Mucosa of stomach (tissue), 1 donor: ENCODE measurements around the gene HLA-E.
"Not testable (repeated sequence)": the region's sequence is repeated elsewhere in the genome, so short reads cannot be mapped to it uniquely, and the experiment has no call there.

Source experiments
- H3K27me3 ChIP-seq: one replicate; pipeline ENCODE4 v1.7.0; 2013; ENCODE audit warnings: mild to moderate bottlenecking, low read length; ENCODE audit not compliant: control insufficient read depth, insufficient read depth
- H3K36me3 ChIP-seq: one replicate; pipeline ENCODE4 v1.7.0; 2013; ENCODE audit warnings: low read length; ENCODE audit not compliant: control insufficient read depth, insufficient read depth
- H3K4me1 ChIP-seq: one replicate; pipeline ENCODE4 v1.7.0; 2013; ENCODE audit warnings: mild to moderate bottlenecking, low read length; ENCODE audit not compliant: control insufficient read depth, insufficient read depth
- H3K4me3 ChIP-seq: one replicate; pipeline ENCODE4 v1.7.0; 2013; ENCODE audit warnings: low read length
- H3K9ac ChIP-seq: one replicate; pipeline ENCODE4 v1.7.0; 2013; ENCODE audit warnings: mild to moderate bottlenecking, low read length, moderate library complexity
- H3K9me3 ChIP-seq: one replicate; pipeline ENCODE4 v1.7.0; 2013; ENCODE audit warnings: mild to moderate bottlenecking, low read length, moderate library complexity; ENCODE audit not compliant: control insufficient read depth
- donor health status: Pancreatic carcinoma.

HLA-E gene

DNA sequence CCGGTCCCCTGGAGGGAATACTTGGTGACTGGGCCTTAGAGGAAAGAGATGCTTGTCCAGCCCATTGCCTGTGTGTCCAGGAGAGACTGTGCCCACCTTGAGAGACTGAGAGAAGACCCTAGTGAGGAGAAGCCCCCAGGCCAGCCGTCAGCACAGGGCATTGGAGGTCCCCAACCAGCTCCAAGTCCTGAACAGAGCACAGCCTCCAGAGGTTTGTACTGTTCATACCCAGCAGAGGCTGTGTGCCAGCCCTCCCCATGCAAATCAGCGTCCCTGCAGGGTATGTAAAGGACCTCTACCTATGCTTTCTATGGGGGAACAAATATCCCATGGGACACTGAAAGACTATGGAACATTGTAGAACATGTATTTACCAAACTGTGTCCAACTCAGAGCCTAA lies 8.4 kb downstream of the HLA-E start:
- H3K4me3 ChIP-seq = no peak overlapping the region
- H3K36me3 ChIP-seq = peaks cover 2% of the 10 kb centered on the region
- H3K4me1 ChIP-seq = peaks cover 11% of the 10 kb centered on the region
- H3K9ac ChIP-seq = no peak overlapping the region
- H3K27me3 ChIP-seq = no peaks in the 10 kb centered on the region
- no peaks in the 10 kb centered on the region for H3K9me3 ChIP-seq

GRCh38 chr6:30498705-30499104 lies 9.4 kb downstream of the HLA-E start:
- H3K4me1 ChIP-seq, H3K27me3 ChIP-seq, H3K9ac ChIP-seq, H3K4me3 ChIP-seq, H3K9me3 ChIP-seq, H3K36me3 ChIP-seq: not testable (repeated sequence)

DNA sequence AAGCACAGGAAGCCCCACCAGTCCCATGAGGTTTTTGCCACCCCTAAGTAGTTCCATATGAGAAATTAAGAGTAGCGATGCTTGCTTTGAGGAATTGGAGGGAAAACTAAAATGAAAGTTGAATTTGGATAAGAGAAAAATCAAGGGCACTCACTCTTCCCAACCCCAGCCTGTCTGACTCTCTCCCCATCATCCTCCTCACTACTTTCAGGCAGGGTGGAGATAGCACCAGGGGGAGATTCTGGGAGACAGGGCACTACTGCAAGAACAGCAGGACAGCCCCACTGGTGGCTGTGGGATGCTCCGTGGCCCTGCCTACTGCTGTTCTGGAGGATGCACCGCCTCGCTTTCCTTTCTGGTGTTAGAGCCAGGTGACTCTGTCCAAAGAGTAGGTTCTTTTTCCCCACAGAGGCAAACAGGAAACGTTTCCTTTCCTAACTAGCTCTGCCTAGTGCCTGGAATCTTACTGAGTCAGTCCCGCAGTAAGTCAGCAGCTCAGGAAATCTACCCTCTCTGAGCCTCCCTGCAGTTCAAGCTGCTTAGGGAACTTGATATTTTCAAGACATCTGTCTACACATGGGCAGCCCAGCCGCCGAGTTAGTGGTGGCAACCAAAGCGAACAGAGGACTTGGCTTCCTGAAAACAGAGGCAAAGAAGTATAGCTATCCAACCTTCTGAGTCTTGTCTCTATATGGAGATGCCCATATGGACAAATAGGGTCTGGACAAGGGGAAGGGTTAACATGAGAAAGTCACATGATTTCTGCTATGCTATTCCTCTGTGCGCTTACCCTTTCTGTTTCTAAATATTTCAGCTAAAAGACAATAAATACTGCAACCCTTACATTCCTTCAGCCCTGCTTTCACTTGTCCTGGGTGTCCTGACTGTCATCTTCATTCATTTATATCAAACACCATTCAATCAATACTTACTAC lies 11.4 kb downstream of the HLA-E start:
- Histone ChIP-seq H3K9me3 (no peaks in the 10 kb centered on the region), H3K27me3 (no peaks in the 10 kb centered on the region), H3K4me1 (peaks cover 3% of the 10 kb centered on the region), H3K4me3 (no peak overlapping the region), H3K36me3 (no peaks in the 10 kb centered on the region), H3K9ac (no peak overlapping the region)

DNA sequence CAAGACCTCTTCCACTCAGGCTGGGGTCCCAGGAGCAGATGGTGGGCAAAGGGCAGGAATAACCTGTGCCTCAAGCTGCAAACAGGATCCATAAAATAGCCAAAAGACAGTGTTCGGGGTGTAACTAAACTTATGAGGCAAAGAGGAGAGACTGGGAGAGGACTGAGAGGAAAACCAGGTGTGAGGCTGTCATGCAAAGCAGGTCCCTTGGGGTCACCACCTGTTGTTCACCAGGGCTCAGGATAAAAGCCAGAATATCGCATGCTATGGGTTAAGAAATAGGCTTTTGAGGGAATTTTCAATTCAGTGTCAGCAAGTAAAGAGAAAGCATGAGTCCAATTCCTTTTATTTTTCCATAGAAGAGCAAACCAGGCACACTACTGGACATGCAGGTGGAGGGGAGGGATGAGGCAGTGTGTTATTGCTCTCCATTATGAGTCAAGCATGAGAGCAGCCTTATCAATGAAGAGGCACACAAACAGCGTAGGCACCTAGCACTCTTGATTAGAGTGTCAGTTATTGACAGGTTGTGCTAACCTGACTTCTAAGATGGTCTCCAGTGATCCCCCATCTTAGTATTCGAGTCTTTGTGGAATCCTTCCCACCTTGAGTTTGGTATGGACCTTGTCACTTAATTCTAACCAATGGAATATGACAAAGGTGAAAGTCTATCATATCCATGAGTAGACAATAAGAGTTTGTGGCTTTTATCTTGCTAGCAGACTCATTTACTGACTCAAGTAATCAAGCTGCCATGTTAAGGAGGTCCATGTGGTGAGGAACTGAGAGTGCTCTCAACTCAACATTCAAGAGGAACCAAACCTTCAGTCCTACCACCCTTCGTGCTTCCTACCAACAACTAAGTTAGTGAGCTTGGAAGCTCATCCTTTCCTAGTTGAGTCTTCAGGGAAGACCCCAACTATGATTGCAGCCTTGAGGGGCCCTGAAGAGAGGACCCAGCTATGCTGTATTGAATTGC lies 18.8 kb downstream of the HLA-E start:
- H3K4me3 ChIP-seq = no peak overlapping the region
- H3K27me3 ChIP-seq = no peaks in the 10 kb centered on the region
- H3K36me3 ChIP-seq = no peaks in the 10 kb centered on the region
- no peak overlapping the region for H3K9ac ChIP-seq
- peaks cover 7% of the 10 kb centered on the region for H3K4me1 ChIP-seq
- H3K9me3 ChIP-seq = no peaks in the 10 kb centered on the region

GRCh38 chr6:30508890-30509736 lies 19.8 kb downstream of the HLA-E start:
- Histone ChIP-seq H3K27me3 (no peaks in the 10 kb centered on the region), H3K4me3 (no peak overlapping the region), H3K4me1 (peaks cover 7% of the 10 kb centered on the region)

GRCh38 chr6:30510419-30511168 lies 21.3 kb downstream of the HLA-E start:
- H3K9me3 ChIP-seq = no peaks in the 10 kb centered on the region
- H3K36me3 ChIP-seq = no peaks in the 10 kb centered on the region
- H3K4me1 ChIP-seq = peaks cover 7% of the 10 kb centered on the region
- H3K27me3 ChIP-seq = no peaks in the 10 kb centered on the region
- H3K9ac ChIP-seq = no peak overlapping the region
- H3K4me3 ChIP-seq = no peak overlapping the region

More at GRCh38 chr6:30508890-30509736, 19.8 kb downstream of the HLA-E start:
- H3K9me3 ChIP-seq = no peaks in the 10 kb centered on the region
- no peaks in the 10 kb centered on the region for H3K36me3 ChIP-seq
- H3K9ac ChIP-seq = no peak overlapping the region

DNA sequence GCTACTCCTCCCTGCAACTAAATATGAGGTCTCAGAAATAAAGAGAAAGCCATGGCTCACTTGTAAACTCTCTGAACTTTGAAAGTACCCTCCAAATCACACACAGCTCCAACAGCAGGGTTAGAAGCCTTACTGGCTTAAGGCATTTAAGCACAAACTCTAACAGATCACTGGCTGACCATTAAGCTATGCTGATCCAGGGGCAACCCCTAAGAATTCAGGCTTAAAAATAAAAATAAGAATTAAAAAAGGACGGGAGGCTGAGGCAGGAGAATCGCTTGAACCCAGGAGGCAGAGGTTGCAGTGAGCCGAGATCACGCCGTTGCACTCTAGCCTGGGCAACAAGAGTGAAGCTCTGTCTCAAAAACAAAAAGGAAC lies 21.8 kb downstream of the HLA-E start:
- H3K4me3 ChIP-seq = no peak overlapping the region
- no peaks in the 10 kb centered on the region for H3K27me3 ChIP-seq
- no peaks in the 10 kb centered on the region for H3K9me3 ChIP-seq
- peaks cover 7% of the 10 kb centered on the region for H3K4me1 ChIP-seq
- H3K36me3 ChIP-seq = no peaks in the 10 kb centered on the region
- no peak overlapping the region for H3K9ac ChIP-seq

- H3K9me3 ChIP-seq = no peaks in the 10 kb centered on the region
- H3K4me1 ChIP-seq = peaks cover 7% of the 10 kb centered on the region
- no peak overlapping the region for H3K9ac ChIP-seq
- H3K4me3 ChIP-seq = no peak overlapping the region
- no peaks in the 10 kb centered on the region for H3K27me3 ChIP-seq
- H3K36me3 ChIP-seq = no peaks in the 10 kb centered on the region
These were observed 24.1 kb downstream of the HLA-E start for GRCh38 chr6:30513451-30513850.

GRCh38 chr6:30515106-30515505 lies 25.8 kb downstream of the HLA-E start:
- H3K36me3 ChIP-seq = no peaks in the 10 kb centered on the region
- H3K9ac ChIP-seq = no peak overlapping the region
- no peak overlapping the region for H3K4me3 ChIP-seq

DNA sequence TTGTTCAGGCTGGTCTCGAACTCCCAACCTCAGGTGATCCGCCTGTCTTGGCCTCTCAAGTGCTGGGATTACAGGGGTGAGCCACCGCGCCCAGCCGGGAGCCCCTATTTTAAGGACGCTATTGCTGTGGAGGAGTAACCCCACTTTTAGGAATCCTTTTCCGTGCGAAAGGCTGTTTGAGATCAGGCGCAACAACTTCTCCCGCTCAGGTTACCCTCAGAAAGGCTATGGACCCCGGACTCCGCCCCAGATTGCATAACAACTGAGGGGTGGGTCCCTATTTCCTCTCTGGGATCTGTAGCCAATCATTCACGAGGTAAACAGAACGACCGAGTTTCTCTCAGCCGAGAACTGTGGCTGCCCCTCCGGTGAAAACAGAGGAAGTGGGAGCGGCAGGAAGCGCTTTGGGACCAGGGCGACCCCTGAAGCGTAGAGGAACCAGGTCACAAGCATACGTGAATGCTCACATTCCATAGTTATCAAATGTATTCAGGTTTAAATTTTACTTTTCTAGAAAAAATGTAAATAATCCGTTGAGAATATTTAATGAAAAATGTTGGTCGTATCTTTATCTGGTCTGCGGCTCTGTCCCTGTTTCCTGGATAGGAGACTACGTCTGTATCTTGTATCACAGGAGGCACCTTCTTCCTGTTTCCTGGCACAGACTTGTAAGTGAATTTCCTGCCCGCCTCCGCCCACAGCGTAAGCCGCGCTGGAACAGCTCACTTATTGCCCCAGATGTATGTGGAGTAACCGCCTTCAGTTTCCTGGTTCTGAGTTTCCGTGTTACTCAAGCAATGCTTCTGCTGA lies 26.8 kb downstream of the HLA-E start:
- H3K9ac ChIP-seq = peak overlapping the region; percentile 77
- no peaks in the 10 kb centered on the region for H3K27me3 ChIP-seq
- H3K36me3 ChIP-seq = no peaks in the 10 kb centered on the region
- H3K4me3 ChIP-seq = peak overlapping the region; percentile 44
- no peaks in the 10 kb centered on the region for H3K9me3 ChIP-seq
- H3K4me1 ChIP-seq = peaks cover 8% of the 10 kb centered on the region

More at GRCh38 chr6:30515106-30515505, 25.8 kb downstream of the HLA-E start:
- Histone ChIP-seq H3K27me3 (no peaks in the 10 kb centered on the region), H3K9me3 (no peaks in the 10 kb centered on the region), H3K4me1 (no peaks in the 10 kb centered on the region)
